ENCODE results near the gene PJA1.

GRCh38 chrX:69126642-69127041 lies 38.6 kb downstream of the PJA1 start:
- TF ChIP-seq CTCF (IDR thresholded peaks at IDR 0.05; ENCODE audit: low read depth, low read length), result no peak
- TF ChIP-seq EZH2phosphoT487 (IDR thresholded peaks at IDR 0.05; ENCODE audit: low read depth), result no peak
